Lower leg skin (tissue), 3 donors: ENCODE measurements around the gene NRSN1.

Experiments used
- CTCF ChIP-seq, 3 donors: fragments of 450-650 bp; IDR thresholded peaks; one replicate each; pipeline ENCODE4 v1.5.1; 2016; ENCODE audit warnings: antibody characterized with exemption in 3 of 3, mild to moderate bottlenecking in 3 of 3, moderate library complexity in 2 of 3
- POLR2A ChIP-seq, 2 donors: fragments of 450-650 bp; IDR thresholded peaks; one replicate each; pipeline ENCODE4 v1.6.1; 2016 to 2017; ENCODE audit warnings: antibody characterized with exemption in 2 of 2, mild to moderate bottlenecking in 1 of 2, moderate library complexity in 1 of 2

DNA sequence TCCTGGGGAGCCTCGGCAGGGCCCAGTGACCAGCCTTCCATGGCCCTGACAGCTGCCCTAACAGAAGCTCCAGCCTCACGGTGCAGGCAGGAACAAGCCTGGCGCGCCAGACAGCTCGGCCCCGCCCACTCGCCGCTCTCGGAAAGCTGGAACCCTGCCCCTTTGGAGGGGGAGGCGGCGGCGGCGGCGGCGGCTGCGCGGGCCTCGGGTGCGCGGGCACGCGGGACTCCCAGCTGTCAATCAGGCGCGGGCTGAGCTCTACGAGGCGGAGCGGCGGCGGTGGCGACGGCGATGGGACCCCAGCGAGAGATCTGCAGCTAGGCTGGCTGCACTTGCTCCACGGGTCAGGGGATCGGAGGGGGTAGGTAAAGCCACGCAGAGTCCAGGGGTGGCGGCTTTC, at the start of gene NRSN1:
- TF ChIP-seq CTCF (IDR thresholded peaks at IDR 0.05) (no peak), POLR2A (IDR thresholded peaks at IDR 0.05) (no peak)
